GM20000 (cell line): ENCODE data around the gene CH25H.
"Not testable (repeated sequence)": the region's sequence is repeated elsewhere in the genome, so short reads cannot be mapped to it uniquely, and the experiment has no call there.

Experiments used
- DNase-seq: peaks from one replicate; pipeline ENCODE4 v3.0.0; 2012; ENCODE audit warnings: low spot score
- TF ChIP-seq, protein P1 (sequence below): IDR thresholded peaks from 2 replicates; pipeline ENCODE4 v1.5.1; 2012; ENCODE audit warnings: mild to moderate bottlenecking, control low read depth; ENCODE audit errors: extremely low read depth, missing control alignments

The CH25H gene, protein sequence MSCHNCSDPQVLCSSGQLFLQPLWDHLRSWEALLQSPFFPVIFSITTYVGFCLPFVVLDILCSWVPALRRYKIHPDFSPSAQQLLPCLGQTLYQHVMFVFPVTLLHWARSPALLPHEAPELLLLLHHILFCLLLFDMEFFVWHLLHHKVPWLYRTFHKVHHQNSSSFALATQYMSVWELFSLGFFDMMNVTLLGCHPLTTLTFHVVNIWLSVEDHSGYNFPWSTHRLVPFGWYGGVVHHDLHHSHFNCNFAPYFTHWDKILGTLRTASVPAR

DNA sequence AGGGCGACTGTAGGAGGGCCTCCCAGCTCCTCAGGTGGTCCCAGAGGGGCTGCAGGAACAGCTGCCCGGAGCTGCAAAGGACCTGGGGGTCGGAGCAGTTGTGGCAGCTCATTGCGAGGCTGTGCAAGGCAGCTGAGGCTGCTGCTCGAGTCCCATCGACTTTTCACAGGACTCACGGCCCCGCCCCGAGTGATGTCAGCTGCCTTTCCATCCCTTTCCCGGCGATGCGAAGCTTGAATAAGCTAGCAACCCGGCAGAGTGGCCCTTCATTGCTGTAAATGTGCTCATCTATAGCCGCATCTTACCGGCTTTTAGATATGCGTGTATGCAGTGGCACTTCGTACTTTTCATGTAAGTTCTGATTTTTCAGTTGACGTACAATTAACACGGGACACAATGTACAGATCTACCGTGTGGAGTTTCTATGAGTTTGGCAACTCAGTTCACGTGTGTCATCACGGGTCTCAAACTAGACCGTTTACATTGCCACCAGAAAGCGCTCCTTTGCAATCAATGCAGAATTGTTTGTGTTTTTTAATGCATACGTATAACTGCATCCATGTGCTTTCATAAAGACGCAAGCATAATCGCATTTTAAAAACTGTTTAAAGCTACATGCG lies at the start of gene CH25H:
TSS of gene CH25H (minus strand) at position 137 of the 620 bp plus-strand sequence. CDS start at position 112, 25 bp downstream.
- TF ChIP-seq, protein P1, sequence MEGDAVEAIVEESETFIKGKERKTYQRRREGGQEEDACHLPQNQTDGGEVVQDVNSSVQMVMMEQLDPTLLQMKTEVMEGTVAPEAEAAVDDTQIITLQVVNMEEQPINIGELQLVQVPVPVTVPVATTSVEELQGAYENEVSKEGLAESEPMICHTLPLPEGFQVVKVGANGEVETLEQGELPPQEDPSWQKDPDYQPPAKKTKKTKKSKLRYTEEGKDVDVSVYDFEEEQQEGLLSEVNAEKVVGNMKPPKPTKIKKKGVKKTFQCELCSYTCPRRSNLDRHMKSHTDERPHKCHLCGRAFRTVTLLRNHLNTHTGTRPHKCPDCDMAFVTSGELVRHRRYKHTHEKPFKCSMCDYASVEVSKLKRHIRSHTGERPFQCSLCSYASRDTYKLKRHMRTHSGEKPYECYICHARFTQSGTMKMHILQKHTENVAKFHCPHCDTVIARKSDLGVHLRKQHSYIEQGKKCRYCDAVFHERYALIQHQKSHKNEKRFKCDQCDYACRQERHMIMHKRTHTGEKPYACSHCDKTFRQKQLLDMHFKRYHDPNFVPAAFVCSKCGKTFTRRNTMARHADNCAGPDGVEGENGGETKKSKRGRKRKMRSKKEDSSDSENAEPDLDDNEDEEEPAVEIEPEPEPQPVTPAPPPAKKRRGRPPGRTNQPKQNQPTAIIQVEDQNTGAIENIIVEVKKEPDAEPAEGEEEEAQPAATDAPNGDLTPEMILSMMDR = no peak
- DNase-seq = peak; percentile 32

DNA sequence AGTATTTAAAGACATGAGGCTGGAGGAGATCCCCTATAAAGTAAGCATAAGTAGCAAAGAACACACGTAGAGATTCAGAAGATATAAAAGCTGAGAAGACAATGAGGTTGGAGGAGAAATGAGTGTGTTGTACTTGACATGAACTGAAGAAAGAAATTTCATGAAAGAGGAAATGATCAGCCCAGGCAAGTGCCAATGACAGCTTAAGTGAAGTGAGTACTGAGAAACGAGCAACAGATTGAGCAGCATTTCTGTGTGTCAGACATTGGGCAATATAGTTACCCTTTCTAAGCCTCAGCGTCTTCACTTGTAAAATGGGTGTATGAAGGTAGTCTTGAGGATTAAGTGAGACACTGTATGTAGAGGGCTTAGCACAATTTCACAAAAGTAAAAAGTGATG lies 49.2 kb upstream of the CH25H start:
- DNase-seq = no peak
- TF ChIP-seq, protein P1 = no peak

DNA sequence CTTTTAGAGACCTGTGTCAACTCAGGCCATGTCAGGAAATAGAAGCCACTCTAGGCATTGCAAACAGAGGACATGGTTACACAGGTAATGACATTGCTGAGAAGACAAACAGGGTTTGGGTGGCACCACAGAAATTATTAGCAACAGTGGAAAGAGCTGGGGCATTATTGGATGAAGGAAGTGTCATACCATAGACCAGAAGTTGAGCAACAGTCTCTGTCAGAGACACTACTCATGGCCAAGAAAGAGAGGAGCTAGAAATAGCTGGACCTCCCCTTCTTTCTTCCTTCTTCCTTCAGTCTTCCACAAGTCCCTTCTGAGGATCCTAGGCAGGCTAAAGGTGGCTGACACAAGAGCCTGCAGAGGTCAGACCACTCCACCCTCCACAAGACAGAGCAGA lies 48.7 kb upstream of the CH25H start:
- TF ChIP-seq, protein P1 = no peak
- DNase-seq = no peak

DNA sequence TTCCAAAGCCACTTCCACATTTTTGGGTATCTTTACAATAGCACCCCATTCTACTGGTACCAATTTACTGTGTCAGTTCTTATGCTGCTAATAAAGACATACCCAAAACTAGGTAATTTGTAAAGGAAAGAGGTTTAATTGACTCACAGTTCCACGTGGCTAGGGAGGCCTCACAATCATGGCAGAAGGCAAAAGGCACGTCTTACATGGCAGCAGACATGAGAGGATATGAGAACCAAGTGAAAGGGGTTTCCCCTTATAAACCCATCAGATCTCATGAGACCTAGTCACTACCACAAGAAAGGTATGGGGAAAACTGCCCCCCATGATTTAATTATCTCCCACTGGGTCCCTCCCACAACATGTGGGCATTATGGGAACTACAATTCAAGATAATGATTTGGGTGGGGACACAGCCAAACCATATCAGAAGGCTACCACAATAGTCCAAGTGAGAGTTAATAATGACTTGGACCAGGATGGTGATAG lies 48.0 kb upstream of the CH25H start:
- DNase-seq = not testable (repeated sequence)

DNA sequence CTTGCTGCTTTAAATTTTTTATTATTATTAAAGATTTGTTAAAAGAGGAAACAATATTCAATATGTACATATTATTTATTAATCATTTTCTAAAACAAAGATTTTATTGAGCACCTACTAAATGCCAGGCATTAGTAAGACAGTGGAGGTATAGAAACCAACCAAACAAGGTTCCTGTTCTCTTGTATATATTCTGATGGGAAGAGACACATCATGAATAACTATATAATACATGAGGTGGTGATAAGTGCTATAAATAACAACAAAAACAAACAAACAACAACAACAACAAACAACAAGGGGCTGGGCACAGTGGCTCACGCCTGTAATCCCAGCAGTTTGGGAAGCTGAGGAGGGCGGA lies 45.1 kb upstream of the CH25H start:
- no peak for DNase-seq
- TF ChIP-seq, protein P1 = no peak

DNA sequence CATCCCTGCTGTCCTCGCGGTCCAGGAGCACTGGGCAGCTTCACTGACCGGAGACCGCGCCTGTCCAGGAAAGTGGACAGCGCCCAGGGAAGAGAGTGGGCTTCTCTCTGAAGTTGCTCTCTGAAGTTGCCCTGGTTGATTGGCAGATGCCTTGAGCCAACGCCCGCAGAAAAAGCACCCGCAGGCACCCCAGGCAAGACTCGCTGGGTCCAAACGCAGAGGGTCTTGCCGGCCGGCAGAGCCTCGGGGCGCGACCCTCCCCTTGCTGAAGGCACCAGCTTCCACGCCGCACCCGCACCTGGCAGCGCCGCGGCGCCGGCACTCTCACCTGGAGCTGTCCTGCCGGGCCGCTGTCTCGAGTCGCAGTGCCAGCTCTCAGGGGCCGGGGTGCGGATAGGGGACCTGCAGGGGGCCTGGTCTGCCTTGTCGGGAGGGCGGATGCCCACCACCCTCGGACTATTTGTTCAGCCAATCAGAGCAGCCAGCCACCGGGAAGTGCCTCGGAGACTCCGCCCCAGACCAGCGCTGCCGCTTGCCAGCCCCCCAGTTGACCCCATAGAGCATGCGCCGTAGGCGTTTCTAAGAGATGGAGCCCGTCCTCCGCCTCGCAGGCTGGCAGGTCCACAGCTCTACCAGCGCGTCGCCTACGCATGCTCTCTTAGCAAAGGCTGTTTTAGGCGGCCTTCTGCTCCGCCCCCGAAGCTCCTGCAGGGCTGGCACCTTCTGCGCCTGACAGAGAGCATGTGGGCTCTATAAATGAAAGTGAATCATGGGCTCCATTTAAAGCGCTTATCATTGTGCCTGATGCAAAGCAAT lies 44.5 kb upstream of the CH25H start, which contains the start of gene LIPA:
TSS of gene LIPA (minus strand) at position 367 of the 816 bp plus-strand sequence. CDS start 4,127 bp downstream, outside the sequence.
- DNase-seq = peak; percentile 90

DNA sequence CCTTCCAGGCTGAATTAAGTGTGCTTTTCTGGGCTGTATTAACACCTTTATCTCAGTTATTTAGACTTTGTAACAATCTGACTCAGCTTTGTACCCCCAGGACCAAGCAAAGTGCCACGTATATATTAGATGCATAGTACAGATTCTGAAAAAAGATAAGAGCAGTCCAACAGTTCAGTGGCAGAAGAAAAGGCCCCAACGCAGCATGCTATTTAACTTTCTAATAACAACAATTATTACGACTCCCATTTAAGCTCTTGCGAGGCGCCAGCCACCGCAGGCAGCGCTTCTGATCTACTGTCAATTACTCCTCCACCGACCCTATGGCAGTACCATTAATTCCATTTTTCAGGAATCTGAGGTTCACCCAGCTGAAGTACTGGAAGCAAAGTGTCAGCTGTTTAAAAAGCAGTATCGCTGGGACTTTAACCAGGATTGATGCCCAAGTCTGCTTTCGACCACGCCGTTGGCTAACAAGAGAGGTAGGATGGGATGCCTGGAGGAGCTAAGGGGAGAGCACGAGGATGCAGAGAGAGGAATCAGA lies 43.8 kb upstream of the CH25H start:
- TF ChIP-seq, protein P1 = no peak

More for the DNA sequence above, 44.5 kb upstream of the CH25H start, which contains the start of gene LIPA:
- TF ChIP-seq, protein P1 = no peak

More for the DNA sequence above, 43.8 kb upstream of the CH25H start:
- no peak for DNase-seq
